GM12878 (cell line): Measurements from ENCODE around the gene PTPRD. TPM values are rescaled to one million over a fixed set of nuclear protein-coding genes. Genes with fewer than 3 reads are reported as not detected.

Experiments
- ATAC-seq: fragments of 200-7000 bp; cut with Tn5 transposase; 3 replicates; pipeline ENCODE4 v1.9.1; 2020; ENCODE audit warnings: mild to moderate bottlenecking, moderate library complexity
- BruUV-seq: library from RNA; stranded (reverse); fragments of 400-500 nt; replicated peaks from 2 replicates; lab custom pipeline; 2021; lab: Mats Ljungman, UMichigan
- CTCF ChIA-PET: fragments of 300-600 bp; sonication (Branson Sonifier 250); formaldehyde crosslinking; extraction: SDS; loops from one replicate; lab custom pipeline; 2021; ENCODE audit warnings: inconsistent platforms; lab: Yijun Ruan, JAX
- POLR2A ChIA-PET: fragments of 350-600 bp; formaldehyde crosslinking; extraction: SDS; loops from one replicate; lab custom pipeline; 2021; ENCODE audit warnings: inconsistent platforms; lab: Charles Lee
- RAD21 ChIA-PET: fragments of 300-600 bp; sonication (Branson Sonifier 250); formaldehyde crosslinking; loops from one replicate; lab custom pipeline; 2023; ENCODE audit warnings: antibody characterized with exemption; ENCODE audit not compliant: unreplicated experiment; lab: Charles Lee
- SMC1A ChIA-PET: fragments of 300-600 bp; sonication (Branson Sonifier 250); formaldehyde crosslinking; loops from one replicate; lab custom pipeline; 2023; ENCODE audit not compliant: unreplicated experiment, uncharacterized antibody; lab: Charles Lee
- DNase-seq: peaks from one replicate; pipeline ENCODE4 v3.0.0-alpha.2; 2011; ENCODE audit warnings: low read depth, low spot score
- FAIRE-seq: peaks from 3 replicates; lab custom pipeline; 2011; peaks lifted over from hg19 to GRCh38; lab: Jason Lieb, UNC
- H2AFZ ChIP-seq: 2 replicates; pipeline ENCODE4 v1.6.0; 2011; ENCODE audit warnings: low read depth, low read length, control low read depth; ENCODE audit not compliant: control insufficient read depth
- H3K27ac ChIP-seq: 2 replicates; pipeline ENCODE4 v1.5.1; 2011; ENCODE audit warnings: control low read depth; ENCODE audit not compliant: control insufficient read depth, insufficient read depth
- H3K27me3 ChIP-seq, 2 experiments: replicated peaks in 1 of 2; 2 replicates each; pipeline versions ENCODE4 v1.6.0 to v1.6.1; 2011; ENCODE audit warnings: low read length in 1 of 2; ENCODE audit not compliant: control insufficient read depth in 2 of 2, insufficient read depth in 2 of 2
- H3K36me3 ChIP-seq, 2 experiments: 2 replicates each; pipeline ENCODE4 v1.5.1; 2011; ENCODE audit warnings: low read length in 1 of 2; ENCODE audit not compliant: control insufficient read depth in 2 of 2, insufficient read depth in 2 of 2
- H3K4me1 ChIP-seq: 2 replicates; pipeline ENCODE4 v1.6.1; 2011; ENCODE audit warnings: mild to moderate bottlenecking, low read length, moderate library complexity, mixed read lengths; ENCODE audit not compliant: control insufficient read depth, insufficient read depth
- H3K4me2 ChIP-seq: 2 replicates; pipeline ENCODE4 v1.6.0; 2011; ENCODE audit warnings: control low read depth; ENCODE audit not compliant: control insufficient read depth, insufficient read depth
- H3K4me3 ChIP-seq: fragments of 200-600 bp; sonication (generic); 2 replicates; pipeline ENCODE4 v1.5.1; 2016
- H3K79me2 ChIP-seq: 2 replicates; pipeline ENCODE4 v1.6.0; 2011; ENCODE audit warnings: low read length; ENCODE audit not compliant: control insufficient read depth, insufficient read depth
- H3K9ac ChIP-seq: 2 replicates; pipeline ENCODE4 v1.8.0; 2011; ENCODE audit warnings: low read length, control low read depth, mixed read lengths; ENCODE audit not compliant: control insufficient read depth, insufficient read depth
- H3K9me3 ChIP-seq: replicated peaks from 3 replicates; pipeline ENCODE4 v1.5.1; 2011; ENCODE audit warnings: mild to moderate bottlenecking, low read length; ENCODE audit not compliant: control insufficient read depth, insufficient read depth
- H4K20me1 ChIP-seq: 2 replicates; pipeline ENCODE4 v1.6.0; 2011; ENCODE audit not compliant: control insufficient read depth, insufficient read depth
- ATF7 ChIP-seq: fragments of 450-650 bp; IDR thresholded peaks from 2 replicates; pipeline ENCODE4 v1.6.1; 2016; ENCODE audit warnings: low read depth, mild to moderate bottlenecking
- BMI1 ChIP-seq: fragments of 450-650 bp; IDR thresholded peaks from 2 replicates; pipeline ENCODE4 v1.6.1; 2016; ENCODE audit warnings: mild to moderate bottlenecking, moderate library complexity, borderline replicate concordance
- CHD2 ChIP-seq: IDR thresholded peaks from 2 replicates; pipeline ENCODE4 v1.6.1; 2011; ENCODE audit warnings: low read depth, low read length, improper control_type of control experiment, borderline replicate concordance
- MTA3 ChIP-seq: IDR thresholded peaks from 2 replicates; pipeline ENCODE4 v1.6.1; 2012; ENCODE audit warnings: low read length, inconsistent platforms, borderline replicate concordance
- MXI1 ChIP-seq: fragments of 150-350 bp; IDR thresholded peaks from 2 replicates; pipeline ENCODE4 v1.6.1; 2011; ENCODE audit warnings: low read depth, mild to moderate bottlenecking, inconsistent platforms, low read length, improper control_type of control experiment
- POLR2A ChIP-seq: IDR thresholded peaks from 2 replicates; pipeline ENCODE4 v1.6.1; 2011; ENCODE audit warnings: low read depth, mild to moderate bottlenecking, low read length
- POU2F2 ChIP-seq: IDR thresholded peaks from 3 replicates; pipeline ENCODE4 v1.6.1; 2011; ENCODE audit warnings: low read depth, mild to moderate bottlenecking, low read length, borderline replicate concordance
- RAD51 ChIP-seq: fragments of 450-650 bp; IDR thresholded peaks from 2 replicates; pipeline ENCODE4 v1.6.1; 2016; ENCODE audit warnings: moderate library complexity, mild to moderate bottlenecking, inconsistent platforms
- SMAD1 ChIP-seq: fragments of 450-650 bp; IDR thresholded peaks from 2 replicates; pipeline ENCODE4 v1.6.1; 2018; ENCODE audit warnings: mild to moderate bottlenecking, low read depth; ENCODE audit not compliant: partially characterized antibody
- SUZ12 ChIP-seq: fragments of 200-600 bp; sonication (generic); IDR thresholded peaks from one replicate; pipeline ENCODE4 v1.6.1; 2018; ENCODE audit warnings: antibody characterized with exemption, mild to moderate bottlenecking; ENCODE audit not compliant: unreplicated experiment
- ZBED1 ChIP-seq: IDR thresholded peaks from 2 replicates; pipeline ENCODE4 v1.6.1; 2016; ENCODE audit warnings: borderline replicate concordance
- ZNF207 ChIP-seq: fragments of 450-650 bp; IDR thresholded peaks from 2 replicates; pipeline ENCODE4 v1.6.1; 2014; ENCODE audit warnings: antibody characterized with exemption, mild to moderate bottlenecking, borderline replicate concordance
- WGBS: methylation state at CpG from one replicate; pipeline ENCODE4 v1.1.6; 2016; ENCODE audit warnings: low lambda C conversion rate; ENCODE audit not compliant: insufficient replicate concordance, insufficient coverage; ENCODE audit errors: missing lambda C conversion rate; 5-methylcytosine and 5-hydroxymethylcytosine counted together
- in situ Hi-C: fragments of 300-500 bp; cut with MboI; formaldehyde crosslinking; loops from 9 replicates; pipeline ENCODE4 v1.14.3; 2018; ENCODE audit warnings: mixed read lengths
- intact Hi-C: fragments of 100-400 bp; cut with micrococcal nuclease; formaldehyde crosslinking; loops from one replicate; pipeline ENCODE4 v1.14.2; 2022; ENCODE audit not compliant: unreplicated experiment
- polyA plus RNA-seq, 11 experiments: library from polyadenylated mRNA; depleted of rRNA in 4 of 11; unstranded in 6 of 11; stranded (reverse) in 5 of 11; fragments of >200 nt; fragmentation: Nextera tagmentation in 4 of 11; fragmentation: Illumina TruSeq in 1 of 11; extraction: Ambion mirVana in 4 of 11; extraction: Trizol in 1 of 11; gene quantifications; 1 replicate in 1 of 11; 2 replicates in 10 of 11; pipeline versions ENCODE4 v1.2.1 to v1.2.3, GENCODE V29; 2011 to 2016; ENCODE audit warnings: inconsistent platforms in 2 of 11, missing spikeins in 2 of 11, low read depth in 1 of 11
- total RNA-seq, 4 experiments: library from RNA; depleted of rRNA in 3 of 4; stranded (reverse); fragments of >200 nt in 3 of 4; fragmentation: Illumina TruSeq in 1 of 4; extraction: Trizol in 1 of 4; gene quantifications; 2 replicates each; pipeline versions ENCODE4 v1.2.1 to v1.2.3, GENCODE V29; 2013 to 2021
- TF ChIP-seq, protein P1 (sequence below): IDR thresholded peaks from 2 replicates; pipeline ENCODE4 v1.6.1; 2012; ENCODE audit warnings: low read depth, low read length, improper control_type of control experiment
- TF ChIP-seq, protein P2 (sequence below): IDR thresholded peaks from 2 replicates; pipeline ENCODE4 v1.6.1; 2011; ENCODE audit warnings: borderline replicate concordance, low read depth, mild to moderate bottlenecking, moderate library complexity, low read length; ENCODE audit not compliant: insufficient read depth, poor library complexity, severe bottlenecking

PTPRD gene
- total and polyA plus RNA-seq, 10 of the 15 experiments (the other 5 are each of a cell fraction or from before 2014, with no cell fraction given) = under 0.01 to 0.05 (median 0.01) TPM; not detected in 7

DNA sequence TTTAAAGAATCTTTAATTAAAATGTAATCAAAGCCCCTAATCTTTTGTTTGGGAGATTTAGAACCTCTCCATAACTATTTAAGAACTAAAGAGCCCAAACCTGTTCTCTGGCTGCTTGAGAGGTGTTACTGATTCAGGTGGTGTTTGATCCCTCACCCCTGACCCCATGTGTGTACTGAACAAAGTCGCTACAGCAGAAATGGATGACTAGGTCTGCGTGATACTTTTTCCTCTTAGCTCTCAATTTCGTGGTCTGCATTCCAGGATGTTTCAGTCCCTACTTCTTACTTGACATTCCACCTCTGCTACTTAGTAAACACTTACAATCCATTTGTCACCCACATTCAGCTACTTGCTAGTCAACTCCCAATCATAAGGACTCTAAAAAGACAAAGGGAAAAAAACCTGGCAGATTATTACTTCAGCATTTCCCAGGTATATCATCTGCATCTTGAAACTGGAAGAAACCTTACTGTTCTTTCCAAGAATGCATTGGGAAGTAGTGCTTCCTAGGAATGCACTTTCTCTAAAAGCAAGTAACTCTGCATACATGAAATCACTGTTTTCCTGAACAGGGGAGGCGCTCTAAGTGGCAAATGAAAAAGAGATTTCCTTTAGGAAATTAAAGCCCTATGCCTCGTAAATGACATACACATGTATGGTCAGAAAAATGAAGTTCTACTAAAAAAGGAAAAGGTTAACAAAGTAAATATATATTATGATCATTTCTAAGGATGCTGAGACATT lies 1091.6 kb downstream of the PTPRD start:
- ATAC-seq (no peak), FAIRE-seq (no peak), DNase-seq (no peak)
- H3K4me3 ChIP-seq = no peak overlapping the region
- no peak overlapping the region for H3K9ac ChIP-seq
- no peaks in the 10 kb centered on the region for H3K4me1 ChIP-seq
- RAD21 ChIA-PET = no interaction called here
- BruUV-seq = no TSS peak
- H3K4me2 ChIP-seq = no peak overlapping the region
- in situ Hi-C loops (no loop called here), intact Hi-C loops (no loop called here)
- no peak for TF ChIP-seq RAD51
- TF ChIP-seq POU2F2 = no peak
- TF ChIP-seq SUZ12 = no peak
- TF ChIP-seq CHD2 = no peak
- no peak for TF ChIP-seq MXI1
- TF ChIP-seq, protein P1, sequence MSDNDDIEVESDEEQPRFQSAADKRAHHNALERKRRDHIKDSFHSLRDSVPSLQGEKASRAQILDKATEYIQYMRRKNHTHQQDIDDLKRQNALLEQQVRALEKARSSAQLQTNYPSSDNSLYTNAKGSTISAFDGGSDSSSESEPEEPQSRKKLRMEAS = no peak
- TF ChIP-seq MTA3 = no peak
- TF ChIP-seq, protein P2, sequence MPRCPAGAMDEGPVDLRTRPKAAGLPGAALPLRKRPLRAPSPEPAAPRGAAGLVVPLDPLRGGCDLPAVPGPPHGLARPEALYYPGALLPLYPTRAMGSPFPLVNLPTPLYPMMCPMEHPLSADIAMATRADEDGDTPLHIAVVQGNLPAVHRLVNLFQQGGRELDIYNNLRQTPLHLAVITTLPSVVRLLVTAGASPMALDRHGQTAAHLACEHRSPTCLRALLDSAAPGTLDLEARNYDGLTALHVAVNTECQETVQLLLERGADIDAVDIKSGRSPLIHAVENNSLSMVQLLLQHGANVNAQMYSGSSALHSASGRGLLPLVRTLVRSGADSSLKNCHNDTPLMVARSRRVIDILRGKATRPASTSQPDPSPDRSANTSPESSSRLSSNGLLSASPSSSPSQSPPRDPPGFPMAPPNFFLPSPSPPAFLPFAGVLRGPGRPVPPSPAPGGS = no peak
- TF ChIP-seq SMAD1 = no peak
- no peak for TF ChIP-seq ATF7
- TF ChIP-seq ZNF207 = no peak
- TF ChIP-seq BMI1 = no peak
- TF ChIP-seq ZBED1 = no peak
- TF ChIP-seq POLR2A = no peak
- no peak overlapping the region for H2AFZ ChIP-seq
- no peaks in the 10 kb centered on the region for H3K9me3 ChIP-seq
- 1% methylated on average over 5 of the region's 5 CpGs for WGBS
- H3K36me3 ChIP-seq = no peaks in the 10 kb centered on the region
- no peaks in the 10 kb centered on the region for H4K20me1 ChIP-seq
- SMC1A ChIA-PET = no interaction called here
- H3K27ac ChIP-seq = no peak overlapping the region
- H3K27me3 ChIP-seq = no peaks in the 10 kb centered on the region
- CTCF ChIA-PET = no interaction called here
- POLR2A ChIA-PET = no interaction called here
- no peaks in the 10 kb centered on the region for H3K79me2 ChIP-seq
